H1 (cell line): ENCODE measurements around the gene RAPGEF1. TPM values are rescaled to one million over a fixed set of nuclear protein-coding genes. Genes with fewer than 3 reads are reported as not detected.

ENCODE experiments used
- CEBPB ChIP-seq: IDR thresholded peaks from 2 replicates; pipeline ENCODE4 v1.6.1; 2012; ENCODE audit warnings: low read depth, low read length
- CTCF ChIP-seq, 3 experiments: IDR thresholded peaks; 1 replicate in 2 of 3; 2 replicates in 1 of 3; pipeline versions ENCODE4 v1.5.1 to v1.6.1; 2011; ENCODE audit warnings: low read length in 3 of 3, mild to moderate bottlenecking in 3 of 3, inconsistent platforms in 2 of 3, low read depth in 1 of 3, moderate library complexity in 1 of 3; ENCODE audit not compliant: insufficient read depth in 1 of 3; ENCODE audit errors: control extremely low read depth in 1 of 3
- GTF2F1 ChIP-seq: IDR thresholded peaks from 2 replicates; pipeline ENCODE4 v1.6.1; 2012; ENCODE audit warnings: low read depth, low read length, improper control_type of control experiment, borderline replicate concordance
- NRF1 ChIP-seq: IDR thresholded peaks from 2 replicates; pipeline ENCODE4 v1.6.1; 2011; ENCODE audit warnings: mild to moderate bottlenecking, low read depth, low read length, improper control_type of control experiment
- SIX5 ChIP-seq: IDR thresholded peaks from 2 replicates; pipeline ENCODE4 v1.6.1; 2011; ENCODE audit warnings: mild to moderate bottlenecking, low read depth, low read length
- YY1 ChIP-seq: IDR thresholded peaks from 2 replicates; pipeline ENCODE4 v1.6.1; 2011; ENCODE audit warnings: low read depth, mild to moderate bottlenecking, low read length
- polyA plus RNA-seq, 7 experiments: library from polyadenylated mRNA; depleted of rRNA in 3 of 7; stranded (reverse) in 5 of 7; unstranded in 2 of 7; fragments of >200 nt in 5 of 7; fragments of 200-250 nt in 2 of 7; gene quantifications; 1 replicate in 5 of 7; 2 replicates in 1 of 7; 4 replicates in 1 of 7; pipeline versions ENCODE4 v1.2.1 to v1.2.3, GENCODE V29; 2011 to 2013; ENCODE audit warnings: missing spikeins in 2 of 7, mixed read lengths in 2 of 7
- total RNA-seq: library from RNA; stranded (reverse); fragmentation: NEBNext Ultra II Directional; extraction: Animal tissue kit (Norgen Biotek cat#: 25700); gene quantifications from 2 replicates; pipeline ENCODE4 v1.2.1, GENCODE V29; 2021

The RAPGEF1 gene
- total and polyA plus RNA-seq, 2 of the 8 experiments (the other 6 are each of a cell fraction or from before 2014, with no cell fraction given): 29.7 to 78.9 TPM

DNA sequence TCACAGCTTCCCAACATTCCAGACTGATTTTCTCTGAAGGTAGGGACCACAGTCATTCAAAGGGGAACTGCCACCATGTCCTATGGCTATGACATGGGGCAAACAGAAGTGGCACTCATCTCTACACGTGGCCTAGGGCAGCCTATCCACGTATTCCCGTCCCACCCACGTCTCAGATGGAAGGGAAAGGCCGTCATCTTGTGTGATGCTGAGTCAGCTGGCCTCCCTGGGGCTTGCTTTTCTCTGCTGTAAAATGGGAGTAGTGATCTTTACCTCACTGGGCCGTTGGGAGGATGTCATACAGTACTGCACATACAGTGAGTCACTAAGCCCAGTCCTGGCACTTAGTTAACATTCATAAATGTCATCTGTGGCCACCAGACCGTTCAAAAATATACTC lies 72.3 kb downstream of the RAPGEF1 start (continued):
- TF ChIP-seq CTCF (IDR thresholded peaks at IDR 0.05; ENCODE audit: control extremely low read depth in 1 of 3, insufficient read depth in 1 of 3, low read depth in 1 of 3, low read length in 3 of 3): no peak
- no peak for TF ChIP-seq GTF2F1
- no peak for TF ChIP-seq YY1
- no peak for TF ChIP-seq SIX5
- TF ChIP-seq NRF1: no peak
- no peak for TF ChIP-seq CEBPB
